Calu3 (cell line): Measurements from ENCODE around the gene FAF1. TPM values are rescaled to one million over a fixed set of nuclear protein-coding genes. Genes with fewer than 3 reads are reported as not detected.
A peak's percentile ranks its signal among the peaks of the same experiment; 100 is the strongest.
"Not testable (repeated sequence)": the region's sequence is repeated elsewhere in the genome, so short reads cannot be mapped to it uniquely, and the experiment has no call there.

Experiments used
- Bru-seq: library from RNA; stranded (reverse); fragments of 400-500 nt; gene quantifications from one replicate; lab custom pipeline; 2021; lab: Mats Ljungman, UMichigan
- BruChase-seq, 2 experiments: library from RNA; stranded (reverse); fragments of 400-500 nt; gene quantifications; one replicate each; lab custom pipeline; 2021; lab: Mats Ljungman, UMichigan
- BruUV-seq: library from RNA; stranded (reverse); fragments of 400-500 nt; replicated peaks from 2 replicates; lab custom pipeline; 2021; lab: Mats Ljungman, UMichigan
- CTCF ChIA-PET: fragments of 300-600 bp; sonication (Branson Sonifier 250); formaldehyde crosslinking; loops from one replicate; lab custom pipeline; 2022; ENCODE audit warnings: antibody characterized with exemption; lab: Charles Lee
- DNase-seq: peaks from one replicate; pipeline ENCODE4 v3.0.0; 2022
- H3K27ac Mint-ChIP-seq: one replicate; pipeline ENCODE4 v1.8.0; 2022; ENCODE audit warnings: mixed read lengths; ENCODE audit not compliant: unreplicated experiment
- H3K27me3 Mint-ChIP-seq: one replicate; pipeline ENCODE4 v1.8.0; 2022; ENCODE audit warnings: mixed read lengths; ENCODE audit not compliant: unreplicated experiment
- H3K36me3 Mint-ChIP-seq: one replicate; pipeline ENCODE4 v1.8.0; 2022; ENCODE audit warnings: mild to moderate bottlenecking, moderate library complexity, mixed read lengths; ENCODE audit not compliant: insufficient read depth, unreplicated experiment
- H3K4me1 Mint-ChIP-seq: one replicate; pipeline ENCODE4 v1.8.0; 2022; ENCODE audit warnings: mild to moderate bottlenecking, low read depth, mixed read lengths; ENCODE audit not compliant: unreplicated experiment
- H3K4me3 Mint-ChIP-seq: one replicate; pipeline ENCODE4 v1.8.0; 2022; ENCODE audit warnings: mild to moderate bottlenecking, low read depth, moderate library complexity, mixed read lengths; ENCODE audit not compliant: unreplicated experiment
- H3K9me3 Mint-ChIP-seq: one replicate; pipeline ENCODE4 v1.8.0; 2022; ENCODE audit warnings: low read depth, mixed read lengths; ENCODE audit not compliant: unreplicated experiment
- CTCF ChIP-seq: fragments of 200-600 bp; IDR thresholded peaks from one replicate; pipeline ENCODE4 v1.8.0; 2022; ENCODE audit warnings: antibody characterized with exemption; ENCODE audit not compliant: unreplicated experiment
- intact Hi-C: fragments of 100-400 bp; cut with micrococcal nuclease; formaldehyde crosslinking; loops from one replicate; pipeline ENCODE4 v1.10.0; 2022; ENCODE audit not compliant: unreplicated experiment
- long read RNA-seq: library from polyadenylated mRNA; stranded (forward); transcript quantifications from one replicate; pipeline ENCODE4 v2.0.0, GENCODE V29; 2022
- total RNA-seq: library from RNA; stranded (reverse); gene quantifications from 2 replicates; pipeline ENCODE4 v1.2.3, GENCODE V29; 2022

FAF1 gene
- total RNA-seq (94.8 and 104 TPM in 2 replicates), Bru-seq, nascent RNA (percentile 92 among the genes with signal in this experiment), BruChase-seq, experiment 1, labeled RNA remaining after a 6-hour chase (percentile 74 among the genes with signal in this experiment), BruChase-seq, experiment 2, labeled RNA remaining after a 2-hour chase (percentile 72 among the genes with signal in this experiment)
- long read RNA-seq, full-length matches to known transcripts: 113 of 132 reads
- long read RNA-seq, partial matches to known transcripts: 1 of 132 reads
- long read RNA-seq, other reads (novel, unspliced or antisense): 18 of 132 reads

DNA sequence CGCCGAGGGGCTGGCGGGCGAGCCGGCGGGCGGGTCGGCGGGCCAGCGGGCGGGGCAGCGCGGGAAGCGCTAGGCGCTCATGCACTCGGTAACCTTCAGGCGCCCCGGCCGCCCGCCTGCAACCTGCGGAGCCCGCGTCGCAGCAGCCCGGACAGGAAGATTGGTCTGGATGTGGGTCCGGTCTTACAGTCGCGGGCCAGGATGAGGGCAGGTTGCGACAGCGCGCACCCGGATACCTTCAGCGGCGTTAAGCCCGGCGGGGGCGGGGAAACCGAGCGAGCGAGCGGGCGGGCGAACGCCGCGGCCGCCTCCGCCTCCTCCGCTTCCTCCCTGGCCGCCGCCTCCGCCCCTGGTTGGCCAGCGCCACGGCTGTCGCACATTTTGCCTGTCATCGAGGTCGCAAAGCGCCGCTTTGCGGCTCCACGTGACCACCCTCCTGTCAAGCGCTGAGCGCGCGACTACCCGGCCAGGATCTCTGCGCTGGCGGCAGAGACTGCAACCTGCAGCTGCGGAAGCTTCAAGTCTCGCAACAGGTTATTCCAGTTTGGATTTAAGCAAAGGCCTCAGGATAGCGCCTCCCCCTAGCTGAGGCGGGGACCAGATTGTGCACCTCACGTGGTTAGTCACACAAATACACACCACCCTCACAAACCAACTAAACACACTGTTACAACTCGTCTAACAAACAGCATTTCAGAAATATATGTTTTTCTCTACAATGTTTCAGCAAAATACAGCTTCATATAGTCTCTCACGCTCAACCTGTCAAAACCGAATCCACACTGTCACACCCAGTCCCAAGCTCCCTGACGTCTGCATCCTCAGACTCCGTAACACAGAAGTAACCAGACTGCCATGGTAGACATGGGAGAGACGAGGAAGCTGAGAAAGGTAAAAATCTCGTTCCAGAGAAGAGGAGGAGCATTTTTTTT lies at the start of gene FAF1:
Gene FAF1, minus strand, starts transcription at position 355 of the 932 bp plus-strand sequence. CDS start 456 bp downstream, outside the sequence.
- Mint-ChIP-seq H3K4me3 (peak within 1 kb of the TSS; percentile 83), H3K4me1 (peaks cover 18% of the 10 kb centered on the region), H3K9me3 (no peaks in the 10 kb centered on the region), H3K27ac (peak within 1 kb of the TSS; percentile 67), H3K36me3 (peaks cover 20% of the 10 kb centered on the region), H3K27me3 (no peaks in the 10 kb centered on the region)
- intact Hi-C loops: loop anchor here (10.0 kb wide), 1 partner anchor 185 kb away; no protein-coding TSS in a partner anchor
- peak; percentile 51 for TF ChIP-seq CTCF
- DNase-seq: peak; percentile 98
- CTCF ChIA-PET: interaction anchor here (0.8 to 1.5 kb wide), 3 partner anchors 87 to 232 kb away, joined by 3 to 7 read pairs (median 4); no protein-coding TSS in a partner anchor
- BruUV-seq: no TSS peak

- no TSS peak for BruUV-seq
- H3K27me3 Mint-ChIP-seq: no peaks in the 10 kb centered on the region
Measured at GRCh38 chr1:51009381-51009780, 49.3 kb upstream of the FAF1 start.

GRCh38 chr1:51005549-51005948 lies 45.5 kb upstream of the FAF1 start:
- H3K4me3 Mint-ChIP-seq, H3K4me1 Mint-ChIP-seq, H3K9me3 Mint-ChIP-seq, intact Hi-C loops, BruUV-seq, H3K27me3 Mint-ChIP-seq, H3K36me3 Mint-ChIP-seq, CTCF ChIA-PET, DNase-seq, H3K27ac Mint-ChIP-seq: not testable (repeated sequence)

More at GRCh38 chr1:51009381-51009780, 49.3 kb upstream of the FAF1 start:
- no peak for TF ChIP-seq CTCF
- Mint-ChIP-seq H3K36me3 (no peaks in the 10 kb centered on the region), H3K4me1 (no peaks in the 10 kb centered on the region), H3K4me3 (no peak overlapping the region), H3K27ac (no peak overlapping the region), H3K9me3 (no peaks in the 10 kb centered on the region)
- CTCF ChIA-PET: interaction anchor here (0.6 kb wide), 1 partner anchor 287 kb away, joined by 4 read pairs; no protein-coding TSS in a partner anchor
- intact Hi-C loops: no loop called here
- DNase-seq: no peak

- no peaks in the 10 kb centered on the region for H3K9me3 Mint-ChIP-seq
- no peak for DNase-seq
- no peak overlapping the region for H3K27ac Mint-ChIP-seq
- BruUV-seq: no TSS peak
- H3K27me3 Mint-ChIP-seq: no peaks in the 10 kb centered on the region
- no peak for TF ChIP-seq CTCF
- no peak overlapping the region for H3K4me3 Mint-ChIP-seq
- H3K36me3 Mint-ChIP-seq: no peaks in the 10 kb centered on the region
- CTCF ChIA-PET: no interaction called here
- H3K4me1 Mint-ChIP-seq: no peaks in the 10 kb centered on the region
- intact Hi-C loops: no loop called here
Measured at GRCh38 chr1:51002516-51002915, 42.4 kb upstream of the FAF1 start.
